ENCODE measurements around the gene MEGF11. TPM values are rescaled to one million over a fixed set of nuclear protein-coding genes. Genes with fewer than 3 reads are reported as not detected.

The MEGF11 gene
- total RNA-seq, 4 donors from 2014 or later, result not detected

DNA sequence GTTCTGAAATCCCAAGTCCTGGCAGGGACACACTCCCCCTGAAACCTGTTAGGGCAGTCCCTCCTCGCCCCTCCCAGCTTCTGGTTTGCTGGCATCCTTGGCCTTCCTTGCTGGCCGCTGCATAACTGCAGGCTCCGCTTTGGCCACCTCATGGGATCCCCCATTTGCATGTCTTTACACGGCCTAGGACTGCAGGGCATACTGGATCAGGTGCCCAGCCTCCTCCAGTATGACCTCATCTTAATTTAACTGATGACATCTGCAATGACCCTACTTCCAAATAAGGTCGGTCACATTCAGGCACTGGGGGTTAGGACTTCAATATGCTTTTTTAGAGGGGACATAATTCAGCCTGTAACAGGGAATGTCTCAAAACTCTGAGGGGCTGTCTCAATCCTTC is 210.9 kb downstream of the MEGF11 start:
- Histone ChIP-seq H3K4me3 (no peak overlapping the region), H3K27me3 (no peaks in the 10 kb centered on the region), H3K9me3 (no peaks in the 10 kb centered on the region), H3K36me3 (no peaks in the 10 kb centered on the region), H3K27ac (no peak overlapping the region), H3K4me1 (no peaks in the 10 kb centered on the region)
- no peak for TF ChIP-seq POLR2A (IDR thresholded peaks at IDR 0.05)
- TF ChIP-seq, protein P1, sequence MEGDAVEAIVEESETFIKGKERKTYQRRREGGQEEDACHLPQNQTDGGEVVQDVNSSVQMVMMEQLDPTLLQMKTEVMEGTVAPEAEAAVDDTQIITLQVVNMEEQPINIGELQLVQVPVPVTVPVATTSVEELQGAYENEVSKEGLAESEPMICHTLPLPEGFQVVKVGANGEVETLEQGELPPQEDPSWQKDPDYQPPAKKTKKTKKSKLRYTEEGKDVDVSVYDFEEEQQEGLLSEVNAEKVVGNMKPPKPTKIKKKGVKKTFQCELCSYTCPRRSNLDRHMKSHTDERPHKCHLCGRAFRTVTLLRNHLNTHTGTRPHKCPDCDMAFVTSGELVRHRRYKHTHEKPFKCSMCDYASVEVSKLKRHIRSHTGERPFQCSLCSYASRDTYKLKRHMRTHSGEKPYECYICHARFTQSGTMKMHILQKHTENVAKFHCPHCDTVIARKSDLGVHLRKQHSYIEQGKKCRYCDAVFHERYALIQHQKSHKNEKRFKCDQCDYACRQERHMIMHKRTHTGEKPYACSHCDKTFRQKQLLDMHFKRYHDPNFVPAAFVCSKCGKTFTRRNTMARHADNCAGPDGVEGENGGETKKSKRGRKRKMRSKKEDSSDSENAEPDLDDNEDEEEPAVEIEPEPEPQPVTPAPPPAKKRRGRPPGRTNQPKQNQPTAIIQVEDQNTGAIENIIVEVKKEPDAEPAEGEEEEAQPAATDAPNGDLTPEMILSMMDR (IDR thresholded peaks at IDR 0.05), result no peak
- no peak for DNase-seq

DNA sequence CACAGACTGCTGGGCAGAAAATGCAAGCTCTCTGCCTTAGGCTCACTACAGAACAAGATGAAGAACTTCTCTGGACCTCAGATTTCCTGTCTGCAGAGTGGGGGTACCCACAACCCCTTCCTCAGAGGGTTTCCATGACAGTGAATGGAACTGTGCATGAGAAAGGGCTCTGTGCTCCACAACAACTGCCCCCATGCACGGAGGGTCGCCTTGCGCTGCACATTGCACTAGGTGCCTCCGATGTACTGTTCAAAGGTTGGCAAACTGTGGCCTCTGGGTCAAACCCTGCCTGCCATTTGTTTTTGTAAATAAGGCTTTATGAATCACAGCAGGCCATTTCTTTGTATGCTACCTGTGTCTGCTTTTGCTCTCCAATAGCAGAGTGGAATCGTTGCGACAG is 212.3 kb downstream of the MEGF11 start:
- Histone ChIP-seq H3K36me3 (no peaks in the 10 kb centered on the region), H3K4me3 (no peak overlapping the region), H3K9me3 (no peaks in the 10 kb centered on the region), H3K27me3 (no peaks in the 10 kb centered on the region), H3K4me1 (no peaks in the 10 kb centered on the region), H3K27ac (no peak overlapping the region)
- TF ChIP-seq POLR2A (IDR thresholded peaks at IDR 0.05), result no peak
- TF ChIP-seq, protein P1 (IDR thresholded peaks at IDR 0.05), result no peak
- no peak for DNase-seq

DNA sequence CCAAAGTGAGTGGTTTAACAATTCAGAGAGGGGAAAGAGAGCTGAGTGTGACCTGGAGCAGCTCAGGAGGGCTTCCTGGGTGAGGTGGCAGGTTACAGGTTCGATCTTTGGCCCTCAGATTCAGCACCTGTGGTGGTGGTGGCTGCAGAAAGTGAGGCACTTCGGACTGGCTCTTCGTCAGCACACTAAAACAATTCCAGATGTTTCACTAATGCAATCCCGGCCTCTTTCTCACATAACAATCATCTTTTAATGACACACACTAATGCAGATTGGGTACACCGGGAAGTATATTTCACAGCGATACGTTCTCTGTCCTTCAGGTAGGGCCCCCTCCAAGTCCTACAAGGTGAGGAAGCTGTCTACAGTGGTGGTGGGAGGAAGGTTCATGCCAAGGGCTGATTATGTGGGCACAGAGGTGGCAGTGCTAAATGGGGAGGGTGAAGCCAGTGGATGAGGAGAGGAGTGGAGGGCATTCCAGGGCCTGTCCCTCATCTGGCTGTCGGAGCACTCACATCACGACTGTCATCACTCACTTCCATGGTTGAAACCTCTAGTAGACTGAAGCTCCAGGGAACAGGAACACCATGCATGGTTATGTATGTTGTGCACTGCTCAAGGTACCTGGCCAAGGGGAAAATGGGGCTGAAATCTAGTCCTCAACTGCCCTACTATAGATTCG is 213.2 kb downstream of the MEGF11 start:
- Histone ChIP-seq H3K27me3 (no peaks in the 10 kb centered on the region), H3K9me3 (no peaks in the 10 kb centered on the region), H3K27ac (no peak overlapping the region), H3K36me3 (no peaks in the 10 kb centered on the region), H3K4me1 (no peaks in the 10 kb centered on the region), H3K4me3 (no peak overlapping the region)
- DNase-seq, result no peak
- TF ChIP-seq POLR2A (IDR thresholded peaks at IDR 0.05), result no peak
- TF ChIP-seq, protein P1 (IDR thresholded peaks at IDR 0.05), result no peak

DNA sequence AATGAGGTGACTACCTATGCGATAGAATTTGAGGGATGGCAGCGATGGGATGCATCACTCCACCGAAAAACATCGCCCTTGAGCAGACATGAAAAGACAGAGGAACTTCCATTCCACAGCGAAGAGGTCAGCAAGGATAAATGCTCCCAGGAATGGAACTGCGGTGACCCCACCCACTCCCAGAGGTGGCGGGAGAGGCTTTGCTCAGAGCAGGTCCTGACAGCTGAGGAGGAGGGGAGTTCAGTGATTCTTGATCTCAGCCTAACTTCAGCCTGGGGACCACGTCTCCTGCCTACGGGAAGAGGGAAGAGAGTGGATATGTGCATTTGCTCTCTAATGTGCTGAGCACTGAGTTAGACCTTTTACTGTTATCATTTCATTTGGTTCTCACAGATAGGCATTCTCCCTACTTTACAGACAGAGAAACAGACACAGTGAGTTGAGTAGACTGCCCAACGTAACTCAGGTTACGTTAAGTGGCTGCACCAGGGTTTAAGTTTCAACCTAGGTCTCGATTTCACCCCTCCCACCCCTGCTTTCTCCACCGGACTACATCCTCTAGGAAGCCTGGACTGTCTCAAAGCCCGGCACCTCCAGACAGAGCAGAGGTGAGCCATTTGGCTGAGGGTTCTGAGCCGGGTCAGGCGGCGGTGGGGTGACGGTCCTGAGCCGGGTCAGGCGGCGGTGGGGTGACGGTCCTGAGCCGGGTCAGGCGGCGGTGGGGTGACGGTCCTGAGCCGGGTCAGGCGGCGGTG is 214.3 kb downstream of the MEGF11 start:
- H3K36me3 ChIP-seq, result no peaks in the 10 kb centered on the region
- no peaks in the 10 kb centered on the region for H3K4me1 ChIP-seq
- no peak overlapping the region for H3K4me3 ChIP-seq
- TF ChIP-seq, protein P1 (IDR thresholded peaks at IDR 0.05), result no peak
- DNase-seq, result no peak
- no peak overlapping the region for H3K27ac ChIP-seq
- no peaks in the 10 kb centered on the region for H3K9me3 ChIP-seq
- H3K27me3 ChIP-seq, result no peaks in the 10 kb centered on the region

DNA sequence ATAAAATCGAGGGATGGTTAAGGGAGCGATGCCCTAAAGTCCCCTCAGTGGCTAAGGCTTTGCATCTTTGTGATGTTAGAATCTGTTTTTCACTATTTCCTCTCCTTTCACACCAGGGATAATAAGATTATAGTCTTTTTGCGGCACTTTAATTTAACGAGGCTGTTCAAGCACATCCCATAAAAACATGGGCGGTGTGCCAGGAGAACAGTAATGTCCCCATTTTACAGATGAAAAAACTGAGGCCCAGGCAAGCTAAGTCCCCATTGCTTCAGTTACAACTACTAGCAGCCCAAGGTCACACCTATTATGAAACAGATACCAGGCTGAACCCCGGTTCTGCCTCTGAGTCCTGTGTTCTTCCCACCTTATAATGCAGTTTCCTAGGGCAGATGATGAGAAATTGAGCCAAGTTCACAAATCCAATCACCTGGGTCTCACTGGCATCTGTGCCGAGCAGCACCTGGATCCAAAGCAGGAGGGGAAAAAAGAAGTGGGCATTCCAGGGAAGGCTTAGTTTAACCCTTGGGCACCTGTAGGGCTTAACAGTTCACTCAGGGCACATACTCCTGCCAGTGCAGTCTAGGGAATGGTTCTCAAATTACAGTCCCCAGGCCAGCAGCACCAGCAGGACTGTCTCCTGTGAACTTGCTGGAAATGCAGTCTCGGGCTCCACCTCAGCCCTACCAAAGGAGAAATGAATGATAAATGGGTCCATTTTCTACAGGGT is 215.0 kb downstream of the MEGF11 start:
- Histone ChIP-seq H3K4me3 (no peak overlapping the region), H3K4me1 (no peaks in the 10 kb centered on the region), H3K9me3 (no peaks in the 10 kb centered on the region), H3K27ac (no peak overlapping the region), H3K27me3 (no peaks in the 10 kb centered on the region), H3K36me3 (no peaks in the 10 kb centered on the region)
- no peak for DNase-seq
- no peak for TF ChIP-seq POLR2A (IDR thresholded peaks at IDR 0.05)
- TF ChIP-seq, protein P1 (IDR thresholded peaks at IDR 0.05), result no peak

All from Peyer's patch (tissue), 4 donors.